CD4-positive, alpha-beta T cell treated with Interleukin-15 for 1 hour (primary cell): Measurements from ENCODE around the gene POU5F1.
"Not testable (repeated sequence)": the region's sequence is repeated elsewhere in the genome, so short reads cannot be mapped to it uniquely, and the experiment has no call there.

Experiments used
- DNase-seq: peaks from one replicate; pipeline ENCODE4 v3.0.0-alpha.2; 2020

POU5F1 gene

DNA sequence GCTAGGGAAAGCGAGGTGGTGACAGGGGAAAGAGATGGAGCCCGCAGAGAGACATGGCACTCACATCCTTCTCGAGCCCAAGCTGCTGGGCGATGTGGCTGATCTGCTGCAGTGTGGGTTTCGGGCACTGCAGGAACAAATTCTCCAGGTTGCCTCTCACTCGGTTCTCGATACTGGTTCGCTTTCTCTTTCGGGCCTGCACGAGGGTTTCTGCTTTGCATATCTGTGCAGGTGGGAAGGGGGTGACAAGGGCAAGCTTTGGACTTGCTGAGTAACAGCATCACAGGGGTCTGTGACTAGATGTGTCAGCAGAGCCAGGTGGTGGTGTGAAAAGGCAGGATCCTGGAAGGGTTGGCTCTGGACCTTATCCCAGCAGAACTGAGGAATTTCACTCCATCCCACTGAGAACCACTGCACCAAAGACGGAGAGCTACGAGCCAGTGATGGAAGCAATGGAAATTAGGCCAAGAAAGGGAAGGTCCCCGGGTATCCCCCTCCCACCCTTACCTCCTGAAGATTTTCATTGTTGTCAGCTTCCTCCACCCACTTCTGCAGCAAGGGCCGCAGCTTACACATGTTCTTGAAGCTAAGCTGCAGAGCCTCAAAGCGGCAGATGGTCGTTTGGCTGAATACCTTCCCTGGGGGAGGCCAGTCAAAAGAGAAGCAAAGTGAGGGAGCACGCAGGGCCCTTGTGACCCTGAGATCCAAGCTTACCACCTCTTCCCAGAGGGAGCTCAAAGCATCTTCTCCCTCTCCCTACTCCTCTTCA, 5.2 kb downstream of the POU5F1 start:
- DNase-seq: not testable (repeated sequence)

DNA sequence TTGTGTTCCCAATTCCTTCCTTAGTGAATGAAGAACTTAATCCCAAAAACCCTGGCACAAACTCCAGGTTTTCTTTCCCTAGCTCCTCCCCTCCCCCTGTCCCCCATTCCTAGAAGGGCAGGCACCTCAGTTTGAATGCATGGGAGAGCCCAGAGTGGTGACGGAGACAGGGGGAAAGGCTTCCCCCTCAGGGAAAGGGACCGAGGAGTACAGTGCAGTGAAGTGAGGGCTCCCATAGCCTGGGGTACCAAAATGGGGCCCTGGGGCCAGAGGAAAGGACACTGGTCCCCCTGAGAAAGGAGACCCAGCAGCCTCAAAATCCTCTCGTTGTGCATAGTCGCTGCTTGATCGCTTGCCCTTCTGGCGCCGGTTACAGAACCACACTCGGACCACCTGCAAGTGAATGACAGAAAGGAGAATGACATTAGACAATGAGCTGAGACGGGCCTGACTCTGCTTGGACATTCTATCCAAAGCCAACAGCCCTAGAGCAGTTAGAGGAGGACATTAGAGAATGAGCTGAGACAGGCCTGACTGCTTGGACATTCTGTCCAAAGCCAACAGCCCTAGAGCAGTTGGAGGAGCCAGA, 5.9 kb downstream of the POU5F1 start:
- not testable (repeated sequence) for DNase-seq

DNA sequence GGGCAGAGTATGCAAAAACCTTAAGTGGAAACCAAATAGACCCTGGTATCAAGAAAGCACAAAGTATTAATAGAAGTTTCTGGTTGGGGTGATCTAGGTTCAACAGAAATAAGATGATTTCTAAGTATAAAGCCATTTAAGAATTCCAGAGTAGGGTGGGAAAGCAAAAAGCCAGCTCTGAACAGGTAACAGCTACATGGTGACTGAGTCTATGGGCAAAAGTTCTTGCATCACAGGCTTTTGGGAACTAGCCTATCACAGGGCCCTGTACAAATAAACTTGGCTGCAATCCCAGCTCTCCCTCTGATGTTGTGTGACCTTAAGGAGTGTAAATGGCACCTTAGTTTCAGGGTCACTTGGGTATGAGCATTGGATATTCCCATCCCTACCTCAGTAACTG, 6.6 kb downstream of the POU5F1 start:
- no peak for DNase-seq

GRCh38 chr6:31162463-31163165, 7.9 kb downstream of the POU5F1 start:
- DNase-seq: no peak

DNA sequence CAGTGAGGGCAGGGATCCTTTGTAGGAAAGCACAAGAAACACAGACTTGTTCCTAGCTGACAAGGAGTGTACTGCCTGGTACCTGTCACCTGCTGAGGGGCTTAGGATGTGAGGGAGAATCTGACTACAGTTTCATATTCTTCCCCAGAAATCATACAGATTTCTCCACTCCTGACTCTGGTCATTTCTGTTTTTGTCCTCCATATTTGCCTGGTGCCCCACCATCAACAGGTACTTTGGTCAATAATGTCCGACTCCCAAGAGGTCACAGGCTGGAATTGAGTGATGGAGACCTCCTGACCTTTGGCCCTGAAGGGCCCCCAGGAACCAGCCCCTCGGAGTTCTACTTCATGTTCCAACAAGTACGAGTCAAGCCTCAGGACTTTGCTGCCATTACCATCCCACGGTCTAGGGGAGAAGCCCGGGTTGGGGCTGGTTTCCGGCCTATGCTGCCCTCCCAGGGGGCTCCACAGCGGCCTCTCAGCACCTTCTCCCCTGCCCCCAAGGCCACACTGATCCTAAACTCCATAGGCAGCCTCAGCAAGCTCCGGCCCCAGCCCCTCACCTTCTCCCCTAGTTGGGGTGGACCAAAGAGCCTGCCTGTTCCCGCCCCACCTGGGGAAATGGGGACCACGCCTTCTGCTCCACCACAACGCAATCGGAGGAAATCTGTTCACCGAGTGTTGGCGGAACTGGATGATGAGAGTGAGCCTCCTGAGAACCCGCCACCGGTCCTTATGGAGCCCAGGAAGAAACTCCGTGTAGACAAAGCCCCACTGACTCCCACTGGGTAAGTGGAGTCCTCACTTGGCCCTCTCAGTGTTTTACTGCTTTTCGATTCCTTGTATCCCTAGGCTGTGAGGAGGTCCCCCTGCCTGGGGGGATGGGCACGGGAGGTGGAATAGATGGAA, 9.0 kb downstream of the POU5F1 start:
- DNase-seq: no peak

GRCh38 chr6:31158863-31159855, 11.3 kb downstream of the POU5F1 start:
- no peak for DNase-seq

- DNase-seq: peak; percentile 99
Observed at GRCh38 chr6:31158140-31158862, 12.2 kb downstream of the POU5F1 start, which contains the start of gene TCF19. Gene TCF19 (plus strand): TSS chr6:31158589. CDS start chr6:31159470, 881 bp downstream.

GRCh38 chr6:31157513-31158139, 12.9 kb downstream of the POU5F1 start, which contains the start of gene CCHCR1:
Gene CCHCR1 (minus strand): TSS chr6:31157802. CDS start chr6:31157600, 202 bp downstream.
- no peak for DNase-seq

GRCh38 chr6:31156641-31157040, 13.8 kb downstream of the POU5F1 start:
- no peak for DNase-seq

DNA sequence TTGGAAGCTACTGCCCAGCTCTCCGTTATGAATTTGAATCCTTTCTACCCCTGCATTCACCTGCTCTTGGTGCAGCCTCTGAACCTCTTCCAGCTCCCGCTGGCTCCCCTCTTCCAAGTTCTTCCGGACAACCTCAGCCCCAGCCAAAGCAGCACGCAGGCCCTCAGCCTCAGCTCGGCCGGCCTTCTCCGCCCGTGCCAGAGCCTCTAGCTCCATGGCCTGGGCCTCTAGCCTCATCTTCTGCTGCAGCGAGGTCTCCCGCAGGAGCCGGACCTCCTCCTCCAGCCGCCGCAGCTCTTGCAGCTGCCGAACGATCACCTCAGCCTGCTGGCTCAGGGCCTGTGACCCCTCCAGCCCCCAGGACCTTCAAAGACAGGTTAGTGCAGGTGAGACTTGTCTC, 16.0 kb downstream of the POU5F1 start:
- DNase-seq: no peak

- DNase-seq: no peak
Observed at GRCh38 chr6:31152781-31153180, 17.7 kb downstream of the POU5F1 start.

GRCh38 chr6:31149827-31150447, 20.5 kb downstream of the POU5F1 start:
- no peak for DNase-seq

DNA sequence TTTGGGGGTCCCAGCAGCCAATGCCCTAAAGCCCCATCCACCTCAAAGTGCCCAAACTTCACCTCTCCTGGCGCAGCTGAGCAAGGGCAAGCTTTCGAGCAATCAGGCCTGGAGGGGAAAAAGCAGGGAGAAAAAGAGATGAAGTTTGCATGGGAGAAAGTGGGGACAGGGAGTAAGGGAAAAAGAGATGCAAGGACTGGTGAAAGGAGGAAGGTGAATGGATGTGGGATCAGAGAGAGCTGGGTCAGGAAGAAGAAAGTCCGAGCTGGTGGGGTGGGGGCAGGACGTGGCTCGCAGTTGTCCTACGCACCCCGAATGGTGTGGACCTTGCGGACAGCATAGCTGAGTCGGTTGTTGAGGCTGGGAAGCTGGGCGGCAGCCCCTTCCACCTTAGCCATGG, 25.1 kb downstream of the POU5F1 start:
- DNase-seq: no peak

GRCh38 chr6:31144970-31145340, 25.5 kb downstream of the POU5F1 start:
- DNase-seq: no peak

- no peak for DNase-seq
Observed at GRCh38 chr6:31144296-31144969, 26.0 kb downstream of the POU5F1 start.

DNA sequence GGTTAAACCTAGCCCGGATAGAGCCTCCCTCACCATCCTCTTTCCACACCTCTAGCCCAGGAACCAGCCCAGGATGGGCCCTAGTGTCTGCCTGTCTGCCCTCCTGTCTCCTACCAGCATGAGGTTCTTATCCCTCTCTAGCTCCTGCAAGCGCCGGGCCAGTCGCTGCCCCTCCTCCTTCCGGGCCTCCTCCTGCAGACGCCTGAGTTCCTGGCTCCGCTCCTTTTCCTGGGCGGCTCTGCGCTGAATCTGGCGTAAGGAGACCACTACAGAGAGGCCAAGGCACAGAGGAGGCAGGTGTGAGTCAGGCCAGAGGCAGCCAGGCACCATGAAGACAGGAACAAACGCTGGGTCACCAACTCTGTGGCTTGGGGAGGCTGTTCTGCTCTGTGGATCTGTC, 27.3 kb downstream of the POU5F1 start:
- DNase-seq: no peak

DNA sequence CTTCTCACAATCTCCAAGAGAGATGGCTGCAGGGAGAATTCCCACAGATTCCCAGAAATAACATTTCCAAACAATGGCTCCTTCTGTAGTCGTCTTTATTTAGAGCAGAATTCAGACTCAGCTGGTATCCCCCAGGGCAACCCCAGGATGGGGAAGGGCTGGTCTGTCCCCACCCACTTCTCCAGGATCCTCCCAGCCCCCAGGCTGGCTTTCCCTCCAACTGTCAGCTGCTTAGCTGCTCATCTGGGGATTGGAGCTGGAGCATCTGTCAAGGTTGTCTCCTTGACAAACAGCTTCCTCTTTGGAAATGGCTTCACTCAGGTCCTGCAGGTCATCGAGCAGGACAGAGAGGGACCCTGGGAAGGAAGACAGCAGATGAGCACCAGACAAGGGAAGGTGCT, 28.1 kb downstream of the POU5F1 start:
- DNase-seq: no peak

DNA sequence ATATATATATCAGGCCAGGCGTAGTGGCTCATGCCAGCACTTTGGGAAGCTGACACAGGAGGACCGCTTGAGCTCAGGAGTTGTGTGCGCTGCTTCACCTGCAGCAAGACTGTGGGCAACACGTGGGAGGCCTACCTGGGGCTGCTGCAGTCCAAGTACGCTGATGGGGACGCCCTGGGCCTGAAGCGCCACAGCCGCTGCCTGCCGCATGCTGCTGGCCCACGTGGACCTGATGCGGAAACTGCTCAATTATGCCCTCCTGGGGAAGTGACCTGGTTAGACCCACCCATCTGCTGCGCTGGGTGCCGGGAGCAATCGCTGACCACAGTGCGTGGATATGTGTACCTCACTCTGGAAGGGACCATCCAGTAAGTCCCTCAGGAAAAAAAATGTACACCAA, 29.8 kb downstream of the POU5F1 start:
- no peak for DNase-seq

DNA sequence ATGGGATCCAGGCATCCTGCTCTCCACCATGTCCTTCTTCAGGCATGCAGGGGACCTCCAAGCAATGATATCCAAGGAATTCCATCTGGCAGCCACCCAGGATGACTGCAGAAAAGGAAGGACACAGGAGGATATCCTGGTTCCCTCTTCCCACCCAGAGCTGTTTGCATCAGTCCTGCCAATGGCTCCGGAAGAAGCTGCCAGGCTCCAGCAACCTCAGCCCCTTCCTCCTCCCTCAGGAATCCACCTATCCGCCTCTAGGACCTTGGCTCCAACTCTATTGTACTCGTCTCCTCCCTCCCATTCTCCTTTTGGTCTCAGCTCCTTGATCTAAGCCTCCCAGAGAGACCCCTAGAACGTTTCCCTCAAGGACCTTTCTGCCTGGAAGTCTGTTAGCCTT, 30.9 kb downstream of the POU5F1 start:
- no peak for DNase-seq
